GM12891 (cell line): ENCODE data around the gene RANBP3.

Experiments used
- POLR2AphosphoS5 ChIP-seq: IDR thresholded peaks from 2 replicates; pipeline ENCODE4 v1.6.1; 2011; ENCODE audit warnings: low read depth, low read length, control low read depth
- POU2F2 ChIP-seq: IDR thresholded peaks from 2 replicates; pipeline ENCODE4 v1.6.1; 2011; ENCODE audit warnings: low read depth, mild to moderate bottlenecking, control low read depth, low read length, moderate library complexity
- TAF1 ChIP-seq: IDR thresholded peaks from 2 replicates; pipeline ENCODE4 v1.6.1; 2011; ENCODE audit warnings: low read depth, low read length, control low read depth

DNA sequence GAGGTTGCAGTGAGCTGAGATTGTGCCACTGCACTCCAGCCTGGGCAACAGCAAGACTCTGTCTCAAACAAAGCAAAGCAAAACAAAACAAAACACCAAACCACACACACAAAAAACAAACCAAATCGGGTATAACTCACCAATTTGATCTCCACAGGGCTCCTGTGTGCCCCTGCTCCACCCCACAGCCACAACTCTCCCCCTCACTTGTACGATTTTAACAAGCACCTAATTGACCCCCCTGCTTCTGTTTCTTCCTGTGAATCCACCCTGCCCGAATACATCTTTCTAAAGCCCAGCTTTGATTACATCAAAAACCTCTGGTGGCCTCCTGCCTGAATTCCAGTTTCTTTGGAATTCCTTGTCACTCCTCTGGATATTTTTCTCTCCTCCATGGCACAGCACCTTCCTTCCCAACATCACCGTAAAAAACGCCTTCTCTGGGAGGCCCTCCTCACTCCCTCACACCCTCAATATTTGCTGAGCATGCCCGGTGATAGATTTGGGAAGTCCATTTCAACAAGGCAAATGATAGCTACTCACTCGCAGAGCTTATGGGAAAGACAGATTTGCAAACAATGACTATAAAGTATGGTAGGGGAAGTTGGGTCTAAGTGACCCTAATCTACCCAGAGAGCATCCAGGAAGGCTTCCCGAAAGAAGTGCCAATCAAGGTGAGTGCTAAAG, 11.6 kb upstream of the RANBP3 start:
- TF ChIP-seq POU2F2 (no peak), TAF1 (no peak), POLR2AphosphoS5 (no peak)
